Activated naive CD4-positive, alpha-beta T cell treated with Interleukin-2 at 50 U/mL for 16 hours (primary cell): ENCODE measurements around the gene BRMS1.
A peak's percentile ranks its signal among the peaks of the same experiment; 100 is the strongest.

Experiments used
- DNase-seq: peaks from one replicate; pipeline ENCODE4 v3.0.0-alpha.2; 2020

The BRMS1 gene

DNA sequence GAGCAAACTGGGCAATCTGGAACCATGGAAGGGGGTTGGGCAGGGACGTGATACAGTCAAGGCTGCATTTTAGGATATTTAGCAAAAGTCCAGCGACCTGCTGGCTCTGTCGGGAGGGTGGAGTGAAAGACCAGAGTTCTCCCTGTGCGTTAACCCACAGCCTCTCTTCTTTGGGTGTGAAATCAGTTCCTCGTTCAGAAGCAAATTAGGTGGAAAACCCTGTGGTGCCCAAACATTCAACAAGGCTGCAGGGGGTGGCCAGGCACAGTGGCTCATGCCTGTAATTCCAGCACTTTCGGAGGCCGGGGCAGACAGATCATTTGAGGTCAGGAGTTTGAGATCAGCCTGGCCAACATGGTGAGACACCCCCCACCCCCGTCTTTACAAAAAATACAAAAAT, 47.3 kb downstream of the BRMS1 start:
- no peak for DNase-seq

DNA sequence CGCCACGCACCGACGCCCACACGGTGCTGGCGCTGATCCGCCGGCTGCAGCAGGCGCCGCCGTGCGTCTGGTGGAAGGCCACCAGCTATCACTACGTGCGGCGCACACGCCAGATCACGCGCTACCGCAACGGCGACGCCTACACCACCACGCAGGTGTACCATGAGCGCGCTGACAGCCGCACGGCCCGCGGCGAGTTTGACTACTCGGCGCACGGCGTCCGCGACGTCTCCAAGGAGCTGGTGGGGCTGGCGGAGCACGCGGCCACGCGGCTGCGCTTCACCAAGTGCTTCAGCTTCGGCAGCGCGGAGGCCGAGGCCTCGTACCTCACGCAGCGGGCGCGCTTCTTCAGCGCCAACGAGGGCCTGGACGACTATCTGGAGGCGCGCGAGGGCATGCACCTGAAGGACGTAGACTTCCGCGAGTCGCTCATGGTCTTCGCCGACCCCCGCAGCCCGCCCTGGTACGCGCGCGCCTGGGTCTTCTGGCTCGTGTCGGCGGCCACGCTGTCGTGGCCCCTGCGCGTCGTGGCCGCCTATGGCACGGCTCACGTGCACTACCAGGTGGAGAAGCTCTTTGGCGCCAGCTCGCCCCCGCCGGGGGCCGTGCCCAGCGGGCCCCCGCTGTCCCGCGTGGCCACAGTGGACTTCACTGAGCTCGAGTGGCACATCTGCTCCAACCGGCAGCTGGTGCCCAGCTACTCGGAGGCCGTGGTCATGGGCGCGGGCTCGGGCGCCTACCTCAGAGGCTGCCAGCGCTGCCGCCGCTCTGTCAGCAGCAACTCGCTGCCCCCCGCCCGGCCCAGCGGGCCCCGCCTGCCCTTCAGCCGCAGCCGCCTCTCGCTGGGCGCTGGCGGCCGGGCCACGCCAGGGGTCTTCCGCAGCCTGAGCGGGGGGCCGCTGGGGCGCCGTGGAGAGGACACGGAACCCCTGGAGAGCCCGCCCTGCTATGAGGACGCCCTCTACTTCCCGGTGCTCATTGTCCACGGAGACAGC, 50.0 kb downstream of the BRMS1 start:
- DNase-seq: no peak

DNA sequence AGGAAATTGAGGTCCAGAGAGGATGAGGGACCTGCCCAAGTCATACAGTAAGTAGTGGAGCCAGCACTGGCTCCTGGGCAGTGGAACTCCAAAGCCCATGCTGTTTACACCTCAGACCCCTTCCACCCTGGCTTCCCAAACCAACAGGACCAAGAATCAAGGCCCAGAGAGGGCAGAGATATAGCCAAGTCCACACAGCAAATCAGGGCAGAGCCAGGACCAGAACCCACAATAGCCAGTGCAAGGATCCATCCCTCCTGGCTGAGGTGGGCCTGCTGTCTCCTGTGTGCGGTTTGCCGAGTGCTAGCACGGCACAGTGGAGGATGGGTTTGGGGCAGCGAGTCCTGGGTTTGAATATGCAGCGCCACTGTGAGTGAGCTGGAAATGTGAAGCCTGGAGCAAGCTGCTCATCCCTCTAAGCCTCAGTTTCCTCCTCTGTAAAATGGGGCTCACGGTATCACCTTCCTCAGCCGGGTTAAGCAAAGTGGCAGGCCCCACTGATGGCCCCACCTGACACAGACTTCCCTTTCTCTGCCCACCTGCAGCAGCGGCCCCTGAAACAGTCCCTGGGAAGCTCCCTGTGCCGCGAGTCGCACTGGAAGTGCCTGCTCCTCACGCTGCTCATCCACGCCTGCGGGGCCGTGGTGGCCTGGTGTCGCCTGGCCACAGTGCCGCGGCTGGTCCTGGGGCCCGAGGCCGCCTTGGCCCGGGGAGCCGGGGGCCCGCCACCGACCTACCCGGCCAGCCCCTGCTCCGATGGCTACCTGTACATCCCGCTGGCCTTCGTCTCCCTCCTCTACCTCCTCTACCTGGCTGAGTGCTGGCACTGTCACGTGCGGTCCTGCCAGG, 50.9 kb downstream of the BRMS1 start:
- no peak for DNase-seq

DNA sequence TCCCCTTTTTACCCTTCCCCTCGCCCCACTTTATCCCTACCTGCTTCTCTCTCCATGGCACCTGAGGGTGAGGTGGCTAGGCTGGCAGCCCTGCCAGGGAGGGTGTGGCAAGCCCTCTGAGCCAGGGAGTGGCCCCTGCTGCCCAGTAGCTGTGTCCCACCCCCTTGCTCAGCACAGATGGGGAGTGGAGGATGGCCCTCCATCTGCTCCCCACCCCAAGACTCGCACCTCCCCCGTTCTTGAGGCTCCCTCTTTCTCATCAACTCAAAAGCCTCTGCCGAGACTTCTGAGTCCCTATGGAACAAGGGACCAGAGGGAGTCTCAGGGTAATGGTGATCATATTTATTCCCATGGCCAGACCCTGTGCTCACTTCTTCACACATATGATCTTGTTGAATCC, 51.6 kb downstream of the BRMS1 start:
- no peak for DNase-seq

DNA sequence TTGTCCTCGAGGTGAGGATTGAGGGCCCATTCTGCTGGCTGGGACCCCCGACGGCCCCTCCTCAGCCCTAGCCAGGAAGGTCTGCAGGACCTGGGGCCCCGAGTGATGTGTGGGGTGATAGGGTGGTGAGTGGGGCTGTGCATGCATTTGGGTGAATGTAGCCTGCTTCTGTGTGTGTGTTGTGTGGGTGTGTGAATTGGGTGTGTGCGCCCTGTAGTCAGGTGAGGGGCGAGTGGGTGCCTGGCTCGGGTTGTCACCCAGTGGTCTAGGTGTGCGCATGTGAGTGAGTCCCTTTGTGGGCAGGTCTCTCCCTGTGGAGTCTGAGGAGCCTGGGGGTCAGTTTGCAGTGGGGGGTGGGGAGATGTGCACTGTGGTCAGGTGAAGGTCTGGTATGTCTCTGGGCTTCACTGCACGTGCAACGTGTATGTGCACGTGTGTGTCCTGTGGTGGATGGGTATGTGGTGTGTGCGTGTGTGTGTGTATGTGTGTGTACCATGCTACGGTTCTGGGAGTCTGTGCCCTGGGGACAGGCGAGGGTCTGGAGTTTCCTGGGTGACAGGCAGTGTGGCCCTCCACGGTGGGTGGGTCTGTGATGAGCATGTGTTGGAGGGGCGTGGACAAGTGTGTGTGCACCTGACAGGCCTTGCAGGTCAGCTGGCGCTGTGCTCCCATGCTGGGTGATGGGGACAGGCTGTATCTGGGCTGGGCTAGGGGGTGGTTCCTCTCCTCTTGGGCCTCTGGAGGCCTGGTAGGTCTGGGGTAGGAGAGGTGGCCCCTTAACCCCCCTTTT, 52.2 kb downstream of the BRMS1 start:
- no peak for DNase-seq

DNA sequence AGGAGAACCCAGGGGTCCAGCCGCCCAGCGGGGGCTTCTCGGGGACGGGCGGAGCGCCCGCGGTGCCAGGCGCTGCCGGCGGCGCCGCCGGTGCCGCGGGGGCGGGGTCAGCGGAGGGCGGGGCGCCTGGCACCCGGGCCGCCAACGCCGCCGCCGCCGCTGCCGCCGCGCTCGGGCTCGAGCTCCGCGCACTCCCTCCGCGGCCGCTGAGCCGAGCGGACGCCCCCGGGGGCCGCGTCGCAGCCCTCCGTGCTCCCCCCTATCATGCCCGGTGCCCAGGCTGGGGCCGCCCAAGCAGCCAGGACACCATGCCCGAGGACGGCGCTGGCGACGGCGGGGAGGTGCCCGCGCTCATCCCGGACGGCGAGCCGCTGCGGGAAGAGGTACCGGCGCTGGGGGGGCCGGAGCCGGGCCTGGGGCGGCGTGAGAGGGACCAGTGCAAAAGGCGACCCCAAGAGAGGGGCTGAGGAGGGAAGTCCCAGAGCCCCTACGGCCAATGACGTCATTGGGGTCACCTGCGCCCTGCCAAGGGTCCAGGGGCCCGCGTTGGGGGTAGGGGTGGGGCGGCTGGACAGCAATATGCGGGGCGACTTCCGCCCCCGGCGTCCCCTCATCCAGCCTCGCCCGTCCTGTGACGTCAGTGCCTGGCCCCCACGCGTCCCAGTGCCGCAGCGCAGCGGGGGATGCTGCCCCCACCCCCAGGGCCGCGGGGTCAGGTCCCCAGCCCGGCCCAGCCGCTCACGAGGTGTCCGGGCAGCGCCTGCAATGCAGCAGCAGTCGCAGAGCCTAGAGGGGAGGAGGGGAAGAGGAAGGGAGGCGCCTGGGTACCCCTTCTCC, 53.0 kb downstream of the BRMS1 start, which contains the start of gene TMEM151A:
Gene TMEM151A (plus strand): TSS at position 189 of the 837 bp plus-strand sequence. CDS start 120 bp downstream, at position 309.
- DNase-seq: peak; percentile 34

DNA sequence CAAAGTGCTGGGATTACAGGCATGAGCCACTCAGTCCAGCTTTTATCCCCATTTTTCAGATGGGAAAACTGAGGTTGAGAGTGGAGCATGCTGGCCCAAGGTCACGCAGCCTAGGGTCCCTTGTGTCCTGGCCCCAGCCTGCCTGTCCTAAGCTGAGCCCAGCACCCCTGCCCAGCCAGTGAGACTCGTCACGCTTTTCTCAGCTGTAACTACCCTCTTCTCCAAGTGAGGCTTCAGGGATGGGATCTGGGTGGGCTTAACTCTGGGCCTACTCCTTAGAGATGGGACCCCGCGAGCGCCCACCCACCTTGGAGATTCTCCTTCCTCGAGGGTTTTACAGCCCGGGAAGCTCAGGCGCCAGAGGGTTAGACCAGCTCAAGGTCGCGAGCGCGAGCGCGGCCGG, 53.6 kb downstream of the BRMS1 start:
- no peak for DNase-seq

DNA sequence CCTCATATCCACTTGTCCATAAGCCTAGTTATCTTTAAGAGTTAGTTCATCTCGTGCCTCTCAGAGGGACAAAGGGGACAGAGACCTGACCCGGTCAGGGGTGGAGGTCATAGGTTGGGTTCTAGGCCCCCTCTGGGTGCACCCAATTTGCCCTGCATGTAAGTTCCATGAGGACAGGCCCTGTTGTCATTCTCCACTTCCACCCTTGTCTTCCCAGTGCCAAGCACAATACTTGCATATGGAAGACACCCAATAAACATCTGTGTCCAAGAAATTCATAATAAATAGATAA, 54.6 kb downstream of the BRMS1 start:
- DNase-seq: no peak

DNA sequence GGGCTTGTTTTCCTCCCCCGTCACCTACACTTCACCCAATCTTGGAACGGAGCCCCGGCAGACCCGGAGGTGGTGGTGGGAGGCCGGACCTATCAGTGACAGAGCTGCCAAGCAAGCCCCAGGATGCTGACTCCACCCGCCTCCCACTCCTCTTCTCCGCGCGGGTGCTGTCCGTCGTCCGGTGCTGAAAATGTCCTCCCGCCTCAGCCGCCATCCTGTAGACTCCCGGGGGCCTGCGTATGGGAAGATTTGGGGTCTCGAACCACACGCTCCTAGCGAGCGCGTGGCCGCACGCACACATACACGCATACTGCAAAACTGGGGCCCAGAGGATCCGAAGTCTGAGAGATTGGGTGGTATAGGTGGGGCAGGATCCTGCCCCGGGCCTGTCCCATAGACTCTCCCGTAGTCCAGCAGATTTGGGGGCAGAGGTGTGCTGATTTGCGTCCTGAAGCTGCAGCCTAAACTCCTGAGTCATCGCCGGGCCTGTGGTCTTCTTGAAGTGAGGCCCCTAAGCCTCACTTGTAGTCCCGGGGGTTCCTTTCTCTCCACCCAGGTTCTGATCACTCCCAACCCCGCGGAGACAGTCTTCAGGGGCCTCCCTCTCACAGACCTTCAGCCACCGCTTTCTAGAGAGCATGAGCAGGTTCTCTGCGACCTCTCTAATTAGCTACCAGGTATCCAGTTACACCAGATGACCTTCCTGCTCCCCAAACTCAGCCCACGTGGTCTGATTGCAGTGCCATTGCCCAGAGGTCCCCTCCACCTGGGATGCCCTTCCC, 55.2 kb downstream of the BRMS1 start:
- peak; percentile 88 for DNase-seq

DNA sequence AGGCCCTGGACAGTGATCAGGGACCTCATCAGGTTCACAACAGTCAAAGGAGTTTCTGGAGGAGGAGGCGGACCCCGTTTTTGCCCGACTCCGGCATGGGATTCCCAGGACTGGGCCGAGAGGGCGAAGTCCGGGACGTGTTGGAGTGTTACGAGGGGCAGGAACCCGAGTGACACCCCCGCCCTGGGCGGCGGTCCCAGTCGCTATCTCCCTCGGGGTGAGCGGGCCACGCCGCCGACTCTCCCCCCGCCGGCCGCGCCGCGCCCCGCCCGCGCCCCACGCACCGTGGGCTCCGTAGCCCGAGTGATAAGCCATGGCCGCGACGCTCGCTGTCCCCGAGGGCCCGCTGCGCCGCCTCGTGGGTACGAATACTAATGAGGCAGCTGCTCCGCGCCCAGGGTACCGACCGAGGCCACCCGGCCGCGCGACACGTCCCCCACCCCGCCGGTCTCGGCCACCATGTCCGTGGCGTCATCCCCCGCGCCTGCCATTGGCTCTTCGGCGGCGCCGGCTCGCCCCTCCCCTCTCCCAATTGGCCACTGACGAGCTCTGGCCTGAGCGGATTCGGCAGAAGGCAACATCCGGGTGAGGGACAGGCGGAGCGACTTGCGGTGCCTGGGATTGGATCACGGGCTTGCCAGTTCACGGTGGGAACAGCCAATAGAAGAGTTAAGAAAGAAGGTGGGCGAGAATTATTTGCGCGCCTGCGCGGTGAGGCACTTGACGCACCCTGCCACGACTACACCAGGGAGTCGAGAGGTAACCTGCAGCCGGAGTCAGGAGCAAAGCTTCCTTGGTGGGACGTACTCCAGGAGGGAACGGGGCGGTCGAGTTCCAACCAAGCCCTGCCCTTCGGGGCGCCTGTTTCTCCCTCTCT, 56.0 kb downstream of the BRMS1 start, which contains the start of gene YIF1A:
Gene YIF1A (minus strand): TSS at position 473 of the 877 bp plus-strand sequence. CDS start 158 bp downstream, at position 315.
- peak; percentile 99 for DNase-seq

DNA sequence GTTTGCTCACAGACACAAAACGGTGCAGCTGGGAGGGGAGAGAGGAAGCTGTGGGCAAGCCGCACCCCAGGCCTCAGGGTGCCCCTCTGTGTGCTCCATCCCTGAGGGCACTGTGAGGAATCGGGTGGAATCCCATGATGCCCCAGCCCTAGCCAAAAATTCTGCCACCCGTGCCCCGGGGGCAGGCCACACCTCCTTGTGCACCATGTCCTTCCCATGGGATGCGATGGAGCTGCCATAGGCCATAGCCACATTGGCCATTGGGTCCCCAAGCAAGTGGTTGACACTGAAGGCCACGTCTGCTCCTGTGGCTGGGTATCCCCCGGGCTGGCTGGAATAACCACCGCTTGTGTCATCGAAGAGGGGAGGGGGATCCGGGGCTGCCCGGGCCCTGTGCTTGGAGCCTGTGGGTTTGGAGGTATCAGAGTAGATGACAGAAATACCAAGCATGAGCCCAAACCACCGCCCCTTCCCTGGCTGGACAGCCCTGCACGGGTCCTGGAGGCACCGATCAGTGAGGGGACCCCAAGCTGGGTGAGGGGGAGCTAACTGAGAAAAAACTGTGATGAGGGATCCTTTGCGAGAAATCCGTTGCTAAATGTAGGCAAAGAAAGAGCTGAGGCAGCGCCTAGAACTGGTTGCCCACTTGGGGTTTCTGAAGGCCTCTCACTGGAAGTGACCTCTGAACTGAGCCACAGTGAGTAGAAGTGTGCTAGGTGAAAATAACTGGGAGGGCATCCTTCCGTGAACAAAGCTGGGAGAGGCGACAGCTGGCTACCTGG, 56.8 kb downstream of the BRMS1 start:
- DNase-seq: no peak
